ENCODE measurements around the gene BCR.

BCR gene

GRCh38 chr22:23238707-23239106 lies 58.4 kb downstream of the BCR start:
- H3K4me3 Mint-ChIP-seq, result no peak overlapping the region
- no peaks in the 10 kb centered on the region for H3K9me3 Mint-ChIP-seq (ENCODE audit: low read depth)
- peaks cover 4% of the 10 kb centered on the region for H3K36me3 Mint-ChIP-seq
- peaks cover 69% of the 10 kb centered on the region for H3K4me1 Mint-ChIP-seq (ENCODE audit: low read depth)
- peak overlapping the region; percentile 64 for H3K27ac Mint-ChIP-seq
- H3K27me3 Mint-ChIP-seq, result no peaks in the 10 kb centered on the region

- Mint-ChIP-seq H3K36me3 (peaks cover 2% of the 10 kb centered on the region), H3K9me3 (ENCODE audit: low read depth) (no peaks in the 10 kb centered on the region), H3K4me1 (ENCODE audit: low read depth) (peaks cover 69% of the 10 kb centered on the region), H3K27me3 (no peaks in the 10 kb centered on the region), H3K4me3 (no peak overlapping the region), H3K27ac (no peak overlapping the region)
Observed at GRCh38 chr22:23239429-23239828, 59.1 kb downstream of the BCR start.

- no peaks in the 10 kb centered on the region for H3K27me3 Mint-ChIP-seq
- H3K9me3 Mint-ChIP-seq (ENCODE audit: low read depth), result no peaks in the 10 kb centered on the region
- no peaks in the 10 kb centered on the region for H3K36me3 Mint-ChIP-seq
- H3K4me3 Mint-ChIP-seq, result peak overlapping the region; percentile 1
- peaks cover 73% of the 10 kb centered on the region for H3K4me1 Mint-ChIP-seq (ENCODE audit: low read depth)
- peak overlapping the region; percentile 69 for H3K27ac Mint-ChIP-seq
Observed at GRCh38 chr22:23240639-23241389, 60.5 kb downstream of the BCR start.

GRCh38 chr22:23241562-23242472 lies 61.5 kb downstream of the BCR start:
- no peaks in the 10 kb centered on the region for H3K27me3 Mint-ChIP-seq
- peak overlapping the region; percentile 22 for H3K4me3 Mint-ChIP-seq
- no peaks in the 10 kb centered on the region for H3K36me3 Mint-ChIP-seq
- H3K9me3 Mint-ChIP-seq (ENCODE audit: low read depth), result no peaks in the 10 kb centered on the region
- peak overlapping the region; percentile 86 for H3K27ac Mint-ChIP-seq
- peaks cover 74% of the 10 kb centered on the region for H3K4me1 Mint-ChIP-seq (ENCODE audit: low read depth)

- Mint-ChIP-seq H3K27ac (peak overlapping the region; percentile 92), H3K4me3 (peak overlapping the region; percentile 83), H3K4me1 (ENCODE audit: low read depth) (peaks cover 73% of the 10 kb centered on the region), H3K27me3 (no peaks in the 10 kb centered on the region), H3K36me3 (no peaks in the 10 kb centered on the region), H3K9me3 (ENCODE audit: low read depth) (no peaks in the 10 kb centered on the region)
Observed at GRCh38 chr22:23242473-23243001, 62.2 kb downstream of the BCR start.

GRCh38 chr22:23243006-23243573 lies 62.8 kb downstream of the BCR start:
- Mint-ChIP-seq H3K4me1 (ENCODE audit: low read depth) (peaks cover 72% of the 10 kb centered on the region), H3K36me3 (no peaks in the 10 kb centered on the region), H3K4me3 (peak overlapping the region; percentile 83), H3K27ac (peak overlapping the region; percentile 92), H3K9me3 (ENCODE audit: low read depth) (no peaks in the 10 kb centered on the region), H3K27me3 (no peaks in the 10 kb centered on the region)

- no peaks in the 10 kb centered on the region for H3K36me3 Mint-ChIP-seq
- H3K9me3 Mint-ChIP-seq (ENCODE audit: low read depth), result no peaks in the 10 kb centered on the region
- H3K27ac Mint-ChIP-seq, result peak overlapping the region; percentile 92
- no peaks in the 10 kb centered on the region for H3K27me3 Mint-ChIP-seq
- peaks cover 71% of the 10 kb centered on the region for H3K4me1 Mint-ChIP-seq (ENCODE audit: low read depth)
- peak overlapping the region; percentile 83 for H3K4me3 Mint-ChIP-seq
Observed at GRCh38 chr22:23243859-23244689, 63.8 kb downstream of the BCR start.

GRCh38 chr22:23244690-23245044 lies 64.4 kb downstream of the BCR start:
- H3K4me3 Mint-ChIP-seq, result peak overlapping the region; percentile 65
- no peak overlapping the region for H3K27ac Mint-ChIP-seq

GRCh38 chr22:23245045-23245798 lies 64.9 kb downstream of the BCR start:
- H3K9me3 Mint-ChIP-seq (ENCODE audit: low read depth), result no peaks in the 10 kb centered on the region
- no peak overlapping the region for H3K4me3 Mint-ChIP-seq
- H3K36me3 Mint-ChIP-seq, result no peaks in the 10 kb centered on the region
- H3K27me3 Mint-ChIP-seq, result no peaks in the 10 kb centered on the region
- peaks cover 80% of the 10 kb centered on the region for H3K4me1 Mint-ChIP-seq (ENCODE audit: low read depth)
- H3K27ac Mint-ChIP-seq, result peak overlapping the region; percentile 34

More at GRCh38 chr22:23244690-23245044, 64.4 kb downstream of the BCR start:
- Mint-ChIP-seq H3K4me1 (ENCODE audit: low read depth) (peaks cover 75% of the 10 kb centered on the region), H3K9me3 (ENCODE audit: low read depth) (no peaks in the 10 kb centered on the region), H3K36me3 (no peaks in the 10 kb centered on the region), H3K27me3 (no peaks in the 10 kb centered on the region)

- no peaks in the 10 kb centered on the region for H3K36me3 Mint-ChIP-seq
- H3K9me3 Mint-ChIP-seq (ENCODE audit: low read depth), result no peaks in the 10 kb centered on the region
- H3K27ac Mint-ChIP-seq, result peak overlapping the region; percentile 54
- no peaks in the 10 kb centered on the region for H3K27me3 Mint-ChIP-seq
- H3K4me1 Mint-ChIP-seq (ENCODE audit: low read depth), result peaks cover 82% of the 10 kb centered on the region
- no peak overlapping the region for H3K4me3 Mint-ChIP-seq
Observed at GRCh38 chr22:23245799-23246136, 65.5 kb downstream of the BCR start.

- H3K4me1 Mint-ChIP-seq (ENCODE audit: low read depth), result peaks cover 78% of the 10 kb centered on the region
- no peak overlapping the region for H3K27ac Mint-ChIP-seq
- no peak overlapping the region for H3K4me3 Mint-ChIP-seq
- no peaks in the 10 kb centered on the region for H3K36me3 Mint-ChIP-seq
- no peaks in the 10 kb centered on the region for H3K9me3 Mint-ChIP-seq (ENCODE audit: low read depth)
- H3K27me3 Mint-ChIP-seq, result no peaks in the 10 kb centered on the region
Observed at GRCh38 chr22:23246982-23247766, 66.9 kb downstream of the BCR start.

- Mint-ChIP-seq H3K4me3 (no peak overlapping the region), H3K36me3 (no peaks in the 10 kb centered on the region), H3K4me1 (ENCODE audit: low read depth) (peaks cover 67% of the 10 kb centered on the region), H3K9me3 (ENCODE audit: low read depth) (no peaks in the 10 kb centered on the region), H3K27me3 (no peaks in the 10 kb centered on the region), H3K27ac (no peak overlapping the region)
Observed at GRCh38 chr22:23248583-23248982, 68.3 kb downstream of the BCR start.

- H3K27ac Mint-ChIP-seq, result peak overlapping the region; percentile 24
- H3K4me1 Mint-ChIP-seq (ENCODE audit: low read depth), result peaks cover 54% of the 10 kb centered on the region
- H3K9me3 Mint-ChIP-seq (ENCODE audit: low read depth), result no peaks in the 10 kb centered on the region
- peak overlapping the region; percentile 28 for H3K4me3 Mint-ChIP-seq
- no peaks in the 10 kb centered on the region for H3K36me3 Mint-ChIP-seq
- H3K27me3 Mint-ChIP-seq, result no peaks in the 10 kb centered on the region
Observed at GRCh38 chr22:23250056-23250784, 69.9 kb downstream of the BCR start.
